Aorta (tissue), 5 donors: ENCODE results near the gene AOX1. TPM values are rescaled to one million over a fixed set of nuclear protein-coding genes. Genes with fewer than 3 reads are reported as not detected.
A peak's percentile ranks its signal among the peaks of the same experiment; 100 is the strongest.
"Not testable (repeated sequence)": the region's sequence is repeated elsewhere in the genome, so short reads cannot be mapped to it uniquely, and the experiment has no call there.

Experiments used
- ATAC-seq: fragments of 200-7000 bp; cut with Tn5 transposase; one replicate; pipeline ENCODE4 v1.9.1; 2022; ENCODE audit warnings: moderate library complexity; ENCODE audit not compliant: low FRiP score
- DNase-seq, 2 donors: peaks; one replicate each; pipeline ENCODE4 v3.0.0-alpha.2; 2020
- H3K27ac ChIP-seq, 2 donors: one replicate each; pipeline ENCODE4 v1.5.1; 2013; ENCODE audit warnings: low read length in 2 of 2, mild to moderate bottlenecking in 2 of 2, moderate library complexity in 2 of 2, control low read depth in 1 of 2, inconsistent platforms in 1 of 2, low read depth in 1 of 2
- H3K27me3 ChIP-seq, 2 donors: one replicate each; pipeline ENCODE4 v1.6.1; 2013; ENCODE audit warnings: control low read depth in 1 of 2, low read length in 1 of 2, mild to moderate bottlenecking in 1 of 2, moderate library complexity in 1 of 2; ENCODE audit not compliant: insufficient read depth in 2 of 2, control insufficient read depth in 1 of 2
- H3K36me3 ChIP-seq, 2 donors: one replicate each; pipeline ENCODE4 v1.6.1; 2013; ENCODE audit warnings: control low read depth in 1 of 2, low read length in 1 of 2, mild to moderate bottlenecking in 1 of 2; ENCODE audit not compliant: insufficient read depth in 2 of 2, control insufficient read depth in 1 of 2
- H3K4me1 ChIP-seq, 2 donors: one replicate each; pipeline ENCODE4 v1.6.1; 2013; ENCODE audit warnings: low read length in 2 of 2, control low read depth in 1 of 2, mild to moderate bottlenecking in 1 of 2, moderate library complexity in 1 of 2; ENCODE audit not compliant: insufficient read depth in 2 of 2, control insufficient read depth in 1 of 2
- H3K4me3 ChIP-seq, 2 donors: one replicate each; pipeline ENCODE4 v1.5.1; 2013; ENCODE audit warnings: low read length in 2 of 2, control low read depth in 1 of 2, mild to moderate bottlenecking in 1 of 2
- H3K9me3 ChIP-seq: one replicate; pipeline ENCODE4 v1.6.1; 2013; ENCODE audit warnings: mild to moderate bottlenecking, low read length; ENCODE audit not compliant: control insufficient read depth
- WGBS, 2 donors: extraction: QIAGEN DNeasy Blood & Tissue Kit; methylation state at CpG; one replicate each; pipeline ENCODE4 v1.1.7; 2013; 5-methylcytosine and 5-hydroxymethylcytosine counted together
- intact Hi-C, 2 donors: fragments of 100-400 bp; cut with DNase I; formaldehyde crosslinking; loops; one replicate each; pipeline versions ENCODE4 v1.14.2 to v1.15.0; 2022
- polyA plus RNA-seq, 2 donors: library from polyadenylated mRNA; stranded (reverse); fragments of 200-250 nt; gene quantifications; one replicate each; pipeline ENCODE4 v1.2.3, GENCODE V29; 2013
- total RNA-seq, 2 donors: library from RNA; stranded (reverse); fragmentation: NEBNext Ultra II Directional; extraction: Animal tissue kit (Norgen Biotek cat#: 25700); gene quantifications; one replicate each; pipeline ENCODE4 v1.2.1, GENCODE V29; 2021
- donor health status: healthy with polysubstance abuse.
- donor health status: Bipolar disorder and iron deficiency.
- donor health status: DM: no; HTN: no; CAD: no.
- donor health status: DM: no; HTN: no; CAD: no.
- donor health status: DM: yes; HTN: yes; CAD: no.

AOX1 gene
- total and polyA plus RNA-seq, 4 donors: 6.9 to 65.5 (median 36.1) TPM

DNA sequence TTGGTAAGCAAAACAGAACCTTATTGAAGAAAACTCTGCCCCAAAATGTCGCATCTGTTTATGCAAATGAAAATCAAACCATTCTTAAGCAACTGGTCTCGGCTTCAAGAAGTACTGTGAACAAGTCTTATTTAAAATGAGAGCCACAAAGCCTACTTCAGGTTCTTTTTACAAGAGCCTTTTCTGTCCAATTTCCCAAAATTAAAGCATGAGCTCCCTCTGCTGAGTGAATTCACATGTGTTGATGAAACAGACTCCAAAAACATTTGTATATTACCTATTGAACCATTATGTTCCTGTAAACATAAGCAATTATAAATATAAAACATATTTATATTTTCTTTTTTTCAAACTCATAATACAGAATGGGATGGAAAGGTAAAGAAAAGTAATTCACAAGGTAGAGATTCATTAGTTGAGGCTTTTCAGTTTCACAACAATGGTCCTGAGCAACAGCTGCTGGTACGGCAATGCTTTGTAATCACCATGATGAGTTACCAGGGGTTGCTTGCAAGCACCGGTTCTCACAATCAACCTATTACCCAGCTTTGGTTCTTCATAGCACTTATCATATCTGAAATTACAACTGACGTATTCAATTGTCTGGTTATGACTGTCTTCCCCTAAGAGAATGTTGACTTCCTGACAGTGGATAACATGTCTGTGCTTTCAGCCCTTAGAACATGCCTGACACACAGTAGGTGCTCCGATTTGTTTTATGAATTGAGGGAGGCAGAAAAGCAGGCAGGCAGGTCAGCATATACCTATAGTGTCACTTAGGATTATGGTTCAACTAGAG lies 117.5 kb downstream of the AOX1 start:
- intact Hi-C loops: loop anchor here (2.0 to 5.0 kb wide), 3 partner anchors 125 to 731 kb away; no protein-coding TSS in a partner anchor
- Histone ChIP-seq H3K9me3 (no peaks in the 10 kb centered on the region), H3K4me3 (no peak overlapping the region), H3K27ac (no peak overlapping the region), H3K27me3 (no peaks in the 10 kb centered on the region), H3K36me3 (no peaks in the 10 kb centered on the region), H3K4me1 (no peaks in the 10 kb centered on the region)
- no peak for DNase-seq
- 37 to 40% methylated on average over 6 of the region's 6 CpGs for WGBS, 2 donors
- no peak for ATAC-seq

DNA sequence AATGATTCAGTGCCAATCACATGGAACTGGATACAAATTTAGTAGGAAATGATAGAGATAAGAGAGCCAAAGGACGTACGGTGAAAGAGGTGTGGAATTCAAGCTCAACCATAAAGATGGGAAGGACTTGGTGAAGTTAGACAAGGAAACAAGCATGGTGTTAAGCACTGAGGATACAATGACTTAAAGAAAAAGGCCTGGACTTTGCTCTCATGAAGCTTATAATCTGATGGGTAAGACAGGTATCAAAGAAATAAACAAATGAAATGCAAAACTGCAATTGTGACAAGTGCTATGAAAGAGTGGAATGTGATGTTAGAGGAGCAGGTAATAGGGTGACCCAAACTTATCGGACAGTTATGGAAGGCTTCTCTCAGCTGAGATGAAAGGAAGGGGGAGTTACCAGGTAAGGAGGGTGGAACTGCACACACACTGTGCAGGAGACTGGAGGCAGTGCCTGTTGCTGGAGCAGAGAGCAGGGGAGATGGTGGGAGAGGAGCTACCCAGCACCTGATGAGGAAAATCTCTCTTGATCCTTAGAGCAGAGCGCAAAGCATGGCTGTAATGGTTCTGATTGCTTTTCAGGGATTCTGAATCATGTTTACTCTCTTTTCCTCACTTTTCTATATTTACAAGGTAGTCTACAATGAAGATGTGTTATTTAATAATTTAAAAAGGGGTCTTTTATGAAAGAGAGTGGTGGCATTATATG lies 118.3 kb downstream of the AOX1 start:
- DNase-seq (no peak), ATAC-seq (no peak)
- Histone ChIP-seq H3K36me3 (no peaks in the 10 kb centered on the region), H3K9me3 (no peaks in the 10 kb centered on the region), H3K4me1 (no peaks in the 10 kb centered on the region), H3K27me3 (no peaks in the 10 kb centered on the region), H3K27ac (no peak overlapping the region), H3K4me3 (no peak overlapping the region)
- 37% methylated on average over 4 of the region's 4 CpGs for WGBS, 2 donors
- intact Hi-C loops: loop anchor here (2.0 to 5.0 kb wide), 3 partner anchors 125 to 732 kb away; no protein-coding TSS in a partner anchor

DNA sequence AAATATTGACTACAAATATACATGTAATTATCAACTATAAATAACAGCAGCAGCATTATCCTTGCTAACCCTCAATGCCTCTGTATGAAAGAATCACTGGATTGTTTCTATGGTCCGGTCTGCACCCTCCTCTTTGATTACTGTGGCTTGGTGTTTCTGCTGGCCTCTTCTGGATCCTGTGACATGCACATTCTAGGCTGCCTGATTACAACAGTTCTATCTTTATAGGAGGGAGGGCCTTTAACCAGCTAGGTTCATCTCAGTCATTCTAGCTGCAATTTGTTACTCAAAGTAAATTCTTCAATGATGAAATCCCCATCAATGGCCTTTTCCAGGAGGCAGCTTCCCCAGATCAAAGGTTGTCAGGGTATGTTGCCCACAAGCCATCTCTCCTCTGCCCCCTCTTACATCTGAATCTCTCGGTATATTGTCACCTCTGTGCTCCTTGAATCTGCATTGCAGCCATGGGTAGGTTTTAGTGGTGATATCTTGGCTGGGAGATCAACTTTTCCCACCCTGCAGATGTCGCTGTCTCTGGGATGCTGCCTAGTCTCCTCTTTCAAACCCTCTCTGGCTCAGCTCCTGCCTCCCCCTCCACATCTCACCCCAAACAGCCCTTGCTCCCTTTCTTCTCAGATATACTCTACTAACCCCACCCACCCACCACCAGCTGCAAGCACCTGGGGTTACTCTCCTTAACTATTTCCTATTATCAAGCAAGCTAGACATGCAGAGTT lies 119.7 kb downstream of the AOX1 start:
- no peak for DNase-seq
- intact Hi-C loops: no loop called here
- no peaks in the 10 kb centered on the region for H3K36me3 ChIP-seq
- H3K9me3 ChIP-seq: no peaks in the 10 kb centered on the region
- no peak for ATAC-seq
- H3K4me1 ChIP-seq: no peaks in the 10 kb centered on the region
- WGBS, 2 donors: 47 to 52% methylated on average over 3 of the region's 3 CpGs
- H3K27ac ChIP-seq: no peak overlapping the region
- H3K4me3 ChIP-seq: no peak overlapping the region
- no peaks in the 10 kb centered on the region for H3K27me3 ChIP-seq

DNA sequence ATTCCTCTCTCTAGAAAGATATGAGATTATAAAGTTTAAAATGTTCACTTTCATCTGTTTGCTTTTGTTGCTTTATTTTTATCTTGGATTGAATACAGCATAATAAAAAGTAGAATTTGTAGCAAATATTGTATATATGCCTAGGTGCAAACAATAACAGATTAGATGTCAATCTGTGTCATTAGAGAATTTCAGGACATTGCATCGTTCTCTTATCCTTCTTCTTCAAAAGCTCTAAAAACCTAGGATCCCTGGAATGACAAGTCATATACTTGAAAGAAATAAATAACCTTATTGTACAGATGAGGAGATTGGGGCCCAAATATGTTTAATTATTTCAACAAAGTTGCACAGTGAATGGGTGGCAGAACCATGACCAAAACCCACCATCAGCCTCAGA lies 123.1 kb downstream of the AOX1 start:
- 88 to 89% methylated on average over 1 of the region's 1 CpG for WGBS, 2 donors
- no peak overlapping the region for H3K4me3 ChIP-seq
- ATAC-seq (no peak), DNase-seq (no peak)
- intact Hi-C loops: no loop called here
- no peaks in the 10 kb centered on the region for H3K9me3 ChIP-seq
- H3K27ac ChIP-seq: no peak overlapping the region
- no peaks in the 10 kb centered on the region for H3K36me3 ChIP-seq
- H3K4me1 ChIP-seq: no peaks in the 10 kb centered on the region
- H3K27me3 ChIP-seq: no peaks in the 10 kb centered on the region

DNA sequence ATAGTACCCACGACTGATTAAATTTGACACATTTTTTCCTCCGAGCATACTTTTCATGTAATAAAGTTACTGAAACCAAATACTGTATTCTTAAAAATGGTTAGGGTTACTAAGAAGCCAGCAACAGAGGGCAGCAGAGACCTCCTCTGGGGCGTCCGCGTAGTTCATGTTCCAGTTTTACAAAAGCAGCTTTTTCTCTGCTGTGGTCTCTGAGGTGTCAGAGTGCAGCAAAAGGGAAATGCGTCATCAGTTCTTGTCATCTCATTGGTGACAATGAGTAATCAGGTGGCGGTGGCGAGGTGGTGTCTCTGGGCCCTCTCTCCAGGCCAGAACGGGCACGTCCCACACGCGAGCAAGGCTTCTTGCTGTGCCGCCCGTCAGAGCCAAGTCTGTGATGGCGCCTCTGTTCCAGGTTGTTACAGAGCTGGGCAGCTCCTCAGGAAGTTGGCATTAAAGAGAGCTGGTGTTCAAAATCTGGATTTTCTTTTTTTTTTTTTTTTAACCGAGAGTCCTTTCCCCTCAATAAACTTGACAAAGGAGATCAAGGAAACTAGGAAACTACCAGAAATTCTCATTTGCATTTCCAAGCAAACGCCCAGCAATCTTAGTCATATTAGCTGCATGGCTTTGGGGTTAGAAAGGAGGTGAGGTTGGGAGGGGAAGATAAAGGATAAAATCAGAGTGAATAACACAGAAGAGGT lies 127.3 kb downstream of the AOX1 start:
- peak overlapping the region; percentile 12 to 63 for H3K4me3 ChIP-seq
- H3K36me3 ChIP-seq: no peaks in the 10 kb centered on the region
- H3K27ac ChIP-seq: peak overlapping the region; percentile 15 to 91
- no peaks in the 10 kb centered on the region for H3K27me3 ChIP-seq
- 3 to 5% methylated on average over 17 of the region's 17 CpGs for whole genome bisulfite sequencing, 2 donors
- intact Hi-C loops: loop anchor here (1.0 to 10.0 kb wide), 6 partner anchors 22 to 252 kb away; partner anchors contain the start of genes CLK1 (in 2 of the 2), BZW1 (in 1 of the 2), NIF3L1 (in 1 of the 2) and ORC2 (in 1 of the 2)
- no peaks in the 10 kb centered on the region for H3K4me1 ChIP-seq
- H3K9me3 ChIP-seq: no peaks in the 10 kb centered on the region
- DNase-seq: peak; percentile 92 to 95
- peak; percentile 98 for ATAC-seq

DNA sequence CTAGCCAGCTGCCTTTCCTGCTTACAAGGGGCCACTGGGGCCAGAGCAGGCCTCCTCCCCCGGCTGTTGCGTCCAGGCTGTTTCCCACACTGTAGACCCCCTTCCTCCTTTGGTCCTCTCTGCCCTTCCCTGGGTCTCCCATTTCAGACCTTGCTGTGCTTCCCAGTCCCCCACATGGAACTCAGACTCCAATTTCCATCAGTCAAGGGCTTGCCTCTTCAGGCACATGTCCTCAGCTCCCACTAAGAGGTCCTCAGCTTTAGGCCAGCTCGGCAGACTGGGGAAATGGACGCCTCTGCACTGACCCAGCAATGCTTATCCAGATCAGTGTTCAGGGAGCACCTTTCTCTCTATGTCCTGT lies 127.9 kb downstream of the AOX1 start:
- 86 to 89% methylated on average over 4 of the region's 4 CpGs for WGBS, 2 donors
- Histone ChIP-seq H3K9me3 (no peaks in the 10 kb centered on the region), H3K4me3 (no peak overlapping the region), H3K4me1 (no peaks in the 10 kb centered on the region), H3K36me3 (no peaks in the 10 kb centered on the region), H3K27ac (peak overlapping the region; percentile 15 to 37), H3K27me3 (no peaks in the 10 kb centered on the region)
- no peak for DNase-seq
- ATAC-seq: no peak
- intact Hi-C loops: loop anchor here (1.0 to 10.0 kb wide), 6 partner anchors 22 to 251 kb away; partner anchors contain the start of genes CLK1 (in 2 of the 2), BZW1 (in 1 of the 2), NIF3L1 (in 1 of the 2) and ORC2 (in 1 of the 2)

DNA sequence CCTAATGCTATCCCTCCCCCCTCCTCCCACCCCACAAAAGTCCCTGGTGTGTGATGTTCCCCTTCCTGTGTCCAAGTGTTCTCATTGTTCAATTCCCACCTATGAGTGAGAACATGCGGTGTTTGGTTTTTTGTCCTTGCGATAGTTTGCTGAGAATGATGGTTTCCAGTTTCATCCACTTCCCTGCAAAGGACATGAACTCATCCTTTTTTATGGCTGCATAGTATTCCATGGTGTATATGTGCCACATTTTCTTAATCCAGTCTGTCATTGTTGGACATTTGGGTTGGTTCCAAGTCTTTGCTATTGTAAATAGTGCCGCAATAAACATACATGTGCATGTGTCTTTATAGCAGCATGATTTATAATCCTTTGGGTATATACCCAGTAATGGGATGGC lies 129.2 kb downstream of the AOX1 start:
- WGBS, 2 donors: 92 to 100% methylated on average over 2 to 3 of the region's 3 CpGs
- H3K4me1 ChIP-seq, H3K9me3 ChIP-seq, H3K27ac ChIP-seq, H3K27me3 ChIP-seq, DNase-seq, H3K36me3 ChIP-seq, H3K4me3 ChIP-seq, ATAC-seq: not testable (repeated sequence)
- intact Hi-C loops: loop anchor here in 1 of 2 donors (10.0 kb wide), 1 partner anchor 250 kb away; the partner anchor contains the start of gene ORC2

DNA sequence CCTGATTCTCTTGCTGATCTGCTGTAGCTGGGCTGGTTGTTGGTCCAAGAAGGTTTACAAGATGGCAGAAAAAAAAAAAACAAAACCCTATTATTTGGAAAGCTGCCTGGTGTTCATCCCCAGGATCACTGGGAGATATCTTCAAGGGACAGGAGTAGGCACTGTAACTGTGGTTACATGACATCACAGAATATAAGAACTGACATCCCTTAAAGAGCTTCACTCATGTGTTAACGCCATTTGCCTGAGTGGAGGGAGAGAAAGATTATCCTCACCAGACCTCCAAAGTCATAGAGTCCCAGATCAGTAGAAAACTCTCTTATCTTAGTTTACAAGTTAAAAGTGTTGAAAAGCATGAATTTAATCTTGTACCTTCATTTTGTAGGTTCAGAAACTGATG lies 130.6 kb downstream of the AOX1 start:
- intact Hi-C loops: loop anchor here in 1 of 2 donors (10.0 kb wide), 1 partner anchor 248 kb away; the partner anchor contains the start of gene ORC2

More for the DNA sequence above, 130.6 kb downstream of the AOX1 start:
- no peak overlapping the region for H3K27ac ChIP-seq
- no peaks in the 10 kb centered on the region for H3K9me3 ChIP-seq
- ATAC-seq: no peak
- WGBS, 2 donors: 71 to 90% methylated on average over 1 of the region's 1 CpG
- H3K4me3 ChIP-seq: no peak overlapping the region
- H3K4me1 ChIP-seq: no peaks in the 10 kb centered on the region
- H3K27me3 ChIP-seq: no peaks in the 10 kb centered on the region
- no peak for DNase-seq
- no peaks in the 10 kb centered on the region for H3K36me3 ChIP-seq
